GM06990 (cell line): ENCODE results near the gene MRTFB.
A peak's percentile ranks its signal among the peaks of the same experiment; 100 is the strongest.

Experiments used
- DNase-seq: peaks from one replicate; pipeline ENCODE4 v3.0.0-alpha.2; 2011; ENCODE audit not compliant: insufficient read length; ENCODE audit errors: extremely low read depth
- H3K27me3 ChIP-seq: replicated peaks from 2 replicates; pipeline ENCODE4 v1.6.0; 2011; ENCODE audit warnings: low read length; ENCODE audit not compliant: control insufficient read depth, insufficient read depth
- H3K36me3 ChIP-seq: 2 replicates; pipeline ENCODE4 v1.5.1; 2011; ENCODE audit warnings: low read length; ENCODE audit not compliant: control insufficient read depth, insufficient read depth
- H3K4me3 ChIP-seq: replicated peaks from 2 replicates; pipeline ENCODE4 v1.5.1; 2011; ENCODE audit warnings: low read depth, mild to moderate bottlenecking, control low read depth, low read length
- TF ChIP-seq, protein P1 (sequence below): IDR thresholded peaks from 2 replicates; pipeline ENCODE4 v1.5.1; 2011; ENCODE audit warnings: low read length, control low read depth, mild to moderate bottlenecking, inconsistent platforms; ENCODE audit not compliant: insufficient read depth, poor library complexity, severe bottlenecking

MRTFB gene

DNA sequence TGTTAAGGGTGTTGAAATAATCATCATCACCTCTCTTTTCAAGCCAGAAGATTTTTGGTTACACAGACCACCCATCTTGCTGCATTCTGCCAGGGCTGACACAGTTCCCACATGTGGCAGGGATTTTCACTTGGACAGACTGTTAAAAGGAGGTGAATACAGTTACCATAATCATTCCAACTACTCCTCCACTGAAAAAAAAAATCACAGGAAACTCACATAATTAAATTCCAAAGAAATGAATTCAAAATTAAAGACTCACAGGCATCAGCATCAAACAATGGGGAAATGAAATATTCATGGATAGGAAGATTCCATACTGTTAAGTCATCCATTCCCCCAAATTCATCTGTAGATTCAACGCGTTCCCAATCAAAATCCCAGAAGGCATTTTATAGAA lies 209.4 kb downstream of the MRTFB start:
- Histone ChIP-seq H3K36me3 (no peaks in the 10 kb centered on the region), H3K4me3 (no peak overlapping the region), H3K27me3 (no peaks in the 10 kb centered on the region)
- DNase-seq = no peak
- TF ChIP-seq, protein P1, sequence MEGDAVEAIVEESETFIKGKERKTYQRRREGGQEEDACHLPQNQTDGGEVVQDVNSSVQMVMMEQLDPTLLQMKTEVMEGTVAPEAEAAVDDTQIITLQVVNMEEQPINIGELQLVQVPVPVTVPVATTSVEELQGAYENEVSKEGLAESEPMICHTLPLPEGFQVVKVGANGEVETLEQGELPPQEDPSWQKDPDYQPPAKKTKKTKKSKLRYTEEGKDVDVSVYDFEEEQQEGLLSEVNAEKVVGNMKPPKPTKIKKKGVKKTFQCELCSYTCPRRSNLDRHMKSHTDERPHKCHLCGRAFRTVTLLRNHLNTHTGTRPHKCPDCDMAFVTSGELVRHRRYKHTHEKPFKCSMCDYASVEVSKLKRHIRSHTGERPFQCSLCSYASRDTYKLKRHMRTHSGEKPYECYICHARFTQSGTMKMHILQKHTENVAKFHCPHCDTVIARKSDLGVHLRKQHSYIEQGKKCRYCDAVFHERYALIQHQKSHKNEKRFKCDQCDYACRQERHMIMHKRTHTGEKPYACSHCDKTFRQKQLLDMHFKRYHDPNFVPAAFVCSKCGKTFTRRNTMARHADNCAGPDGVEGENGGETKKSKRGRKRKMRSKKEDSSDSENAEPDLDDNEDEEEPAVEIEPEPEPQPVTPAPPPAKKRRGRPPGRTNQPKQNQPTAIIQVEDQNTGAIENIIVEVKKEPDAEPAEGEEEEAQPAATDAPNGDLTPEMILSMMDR = no peak

DNA sequence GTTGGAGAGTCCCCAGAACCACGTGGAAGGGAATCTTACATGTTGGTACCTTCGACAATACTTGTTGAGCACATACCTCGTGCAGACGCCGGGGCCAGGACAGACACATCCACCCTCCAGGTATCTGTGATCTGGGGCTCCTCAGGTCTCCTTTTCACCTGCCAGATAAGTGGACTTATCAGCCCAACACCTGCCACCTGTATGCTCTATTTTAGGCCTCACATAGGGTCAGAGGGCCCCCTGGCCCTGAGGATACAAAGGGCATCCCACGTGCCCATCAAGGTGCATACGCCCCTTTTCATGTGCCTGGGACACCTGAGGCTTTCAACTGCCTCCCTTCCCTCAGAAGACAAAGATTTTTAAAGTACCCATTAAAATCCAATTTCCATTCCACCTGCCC lies 212.7 kb downstream of the MRTFB start:
- TF ChIP-seq, protein P1 = no peak
- Histone ChIP-seq H3K36me3 (no peaks in the 10 kb centered on the region), H3K27me3 (no peaks in the 10 kb centered on the region), H3K4me3 (no peak overlapping the region)
- DNase-seq = no peak

DNA sequence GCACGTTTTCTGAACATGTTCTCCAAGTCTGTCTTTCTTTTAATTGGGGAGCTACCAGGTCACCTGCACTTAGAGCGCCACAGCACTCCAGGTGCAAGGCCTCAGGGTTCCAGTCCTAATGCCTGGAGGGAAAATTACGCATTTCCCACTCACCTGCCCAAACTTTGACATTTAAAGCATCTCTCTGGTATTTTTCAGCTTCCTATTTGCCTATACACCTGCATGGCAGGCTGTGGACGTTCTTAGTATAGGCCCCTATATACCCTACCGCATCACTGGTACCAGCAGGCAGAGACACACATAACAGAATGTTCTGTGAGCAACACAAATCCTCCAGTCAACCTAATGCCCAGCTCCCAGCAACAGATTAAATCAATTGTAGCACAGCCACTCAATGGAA lies 213.3 kb downstream of the MRTFB start:
- H3K27me3 ChIP-seq = no peaks in the 10 kb centered on the region
- H3K4me3 ChIP-seq = no peak overlapping the region; the same call in 1 of the 2 replicates
- no peaks in the 10 kb centered on the region for H3K36me3 ChIP-seq
- TF ChIP-seq, protein P1 = no peak
- no peak for DNase-seq

DNA sequence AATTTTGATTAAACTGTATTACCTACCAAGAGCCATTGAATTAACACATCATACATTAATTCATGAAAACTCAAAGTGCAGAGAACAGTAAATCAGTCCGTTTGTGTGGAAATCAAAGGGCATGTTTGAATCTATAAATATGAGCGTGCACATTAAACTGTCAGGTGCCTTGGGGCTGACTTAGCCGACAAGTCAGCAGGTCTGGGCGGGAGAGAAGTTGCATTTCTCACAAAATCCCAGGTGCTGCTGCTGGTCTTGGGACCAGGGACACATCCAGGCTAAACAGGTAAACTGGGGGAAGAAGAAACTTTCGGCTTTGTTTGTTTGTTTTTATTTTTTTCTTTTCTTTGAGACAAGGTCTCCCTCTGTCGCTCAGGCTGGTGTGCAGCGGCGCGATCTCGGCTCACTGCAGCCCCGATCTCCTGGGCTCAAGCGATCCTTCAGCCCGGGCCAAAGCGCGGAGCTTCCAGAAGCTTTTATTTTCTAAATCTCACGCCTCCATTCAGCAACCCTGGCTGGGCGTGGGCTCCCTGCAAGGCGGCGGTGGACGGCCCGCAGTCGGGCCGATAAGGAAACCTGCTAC lies 213.9 kb downstream of the MRTFB start:
- peak; percentile 58 for DNase-seq
- no peaks in the 10 kb centered on the region for H3K36me3 ChIP-seq
- TF ChIP-seq, protein P1 = peak; percentile 61
- H3K27me3 ChIP-seq = no peaks in the 10 kb centered on the region
- peak overlapping the region; percentile 89 for H3K4me3 ChIP-seq

DNA sequence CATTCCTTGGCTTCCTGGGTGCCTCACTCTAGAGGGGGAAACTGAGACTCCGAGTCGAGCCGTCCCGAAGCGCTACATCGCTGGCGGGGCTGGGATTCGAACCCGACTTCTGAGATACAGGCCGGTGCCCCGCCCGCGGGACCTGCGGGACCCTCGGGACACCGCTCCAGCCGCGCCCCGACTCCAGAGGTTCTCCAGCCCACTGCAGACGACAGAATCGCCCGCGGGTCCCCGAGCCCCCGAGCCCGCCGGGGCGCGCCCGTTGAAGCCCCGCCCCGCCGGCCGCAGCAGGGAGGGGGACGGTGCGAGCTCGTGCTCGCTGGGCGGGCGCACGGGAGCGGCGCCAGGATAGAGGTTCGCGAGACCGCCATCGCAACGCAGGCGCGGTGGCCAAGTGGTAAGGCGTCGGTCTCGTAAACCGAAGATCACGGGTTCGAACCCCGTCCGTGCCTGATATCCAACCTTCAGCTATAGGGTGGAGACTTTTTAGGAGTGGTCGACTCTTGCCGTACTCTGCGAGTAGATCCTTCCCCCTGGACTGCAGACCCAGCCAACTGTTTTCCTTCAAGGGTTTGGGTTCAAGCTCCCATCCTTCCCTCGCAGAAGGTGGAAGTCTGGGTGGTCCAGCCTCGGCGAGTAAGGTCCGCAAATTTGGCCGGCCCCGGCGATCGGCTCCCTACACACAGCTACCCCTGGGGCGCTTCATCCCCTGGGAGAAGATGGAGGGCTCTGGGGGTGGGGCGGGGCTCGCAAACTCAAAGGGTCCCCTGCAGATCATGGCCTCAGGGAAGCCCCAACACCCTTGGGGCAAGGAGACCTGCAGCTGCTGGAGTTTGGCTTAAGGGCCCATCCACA lies 214.6 kb downstream of the MRTFB start:
- peak; percentile 95 for DNase-seq
- no peaks in the 10 kb centered on the region for H3K36me3 ChIP-seq
- peak overlapping the region; percentile 89 for H3K4me3 ChIP-seq
- TF ChIP-seq, protein P1 = no peak
- no peaks in the 10 kb centered on the region for H3K27me3 ChIP-seq
